Measurements from ENCODE around the gene CYBA. TPM values are rescaled to one million over a fixed set of nuclear protein-coding genes. Genes with fewer than 3 reads are reported as not detected.
A peak's percentile ranks its signal among the peaks of the same experiment; 100 is the strongest.

The CYBA gene
- total RNA-seq, result 144 and 250 TPM in 2 replicates

- Histone ChIP-seq H3K4me2 (ENCODE audit: insufficient read depth, low read length) (peak within 1 kb of the TSS; percentile 88), H4K20me1 (ENCODE audit: insufficient read depth, low read length) (peaks cover 13% of the 10 kb centered on the region), H3K4me3 (ENCODE audit: insufficient read depth, low read length) (peak within 1 kb of the TSS; percentile 85), H2AFZ (ENCODE audit: low read length) (peak within 1 kb of the TSS; percentile 72), H3K36me3 (ENCODE audit: insufficient read depth, low read length) (peaks cover 8% of the 10 kb centered on the region), H3K79me2 (ENCODE audit: insufficient read depth, low read length) (peaks cover 3% of the 10 kb centered on the region), H3K27me3 (ENCODE audit: insufficient read depth, low read length) (no peaks in the 10 kb centered on the region), H3K4me1 (ENCODE audit: insufficient read depth, low read length) (peaks cover 11% of the 10 kb centered on the region), H3K9me3 (ENCODE audit: low read depth, low read length) (no peaks in the 10 kb centered on the region), H3K27ac (ENCODE audit: low read depth, low read length) (peak within 1 kb of the TSS; percentile 12)
- peak; percentile 99 for DNase-seq (ENCODE audit: insufficient read length, low spot score, missing footprints)
- no peak for TF ChIP-seq CTCF (IDR thresholded peaks at IDR 0.05; ENCODE audit: extremely low read depth, low read depth, low read length)
Measured at GRCh38 chr16:88650749-88651275, at the start of gene CYBA. CYBA (minus strand) TSS chr16:88651053; CDS start chr16:88651013, 40 bp downstream.

- Histone ChIP-seq H3K4me1 (ENCODE audit: insufficient read depth, low read length) (peaks cover 18% of the 10 kb centered on the region), H4K20me1 (ENCODE audit: insufficient read depth, low read length) (peaks cover 5% of the 10 kb centered on the region), H3K9me3 (ENCODE audit: low read depth, low read length) (no peaks in the 10 kb centered on the region), H3K79me2 (ENCODE audit: insufficient read depth, low read length) (peaks cover 45% of the 10 kb centered on the region), H3K36me3 (ENCODE audit: insufficient read depth, low read length) (peaks cover 16% of the 10 kb centered on the region), H3K4me2 (ENCODE audit: insufficient read depth, low read length) (peak overlapping the region; percentile 75), H3K27me3 (ENCODE audit: insufficient read depth, low read length) (no peaks in the 10 kb centered on the region), H3K27ac (ENCODE audit: low read depth, low read length) (peak overlapping the region; percentile 79), H3K4me3 (ENCODE audit: insufficient read depth, low read length) (no peak overlapping the region), H2AFZ (ENCODE audit: low read length) (no peak overlapping the region)
- no peak for TF ChIP-seq CTCF (IDR thresholded peaks at IDR 0.05; ENCODE audit: extremely low read depth, low read depth, low read length)
- no peak for DNase-seq (ENCODE audit: insufficient read length, low spot score, missing footprints)
Measured at GRCh38 chr16:88700322-88700635, 49.4 kb upstream of the CYBA start.

- no peaks in the 10 kb centered on the region for H4K20me1 ChIP-seq (ENCODE audit: insufficient read depth, low read length)
- no peak for DNase-seq (ENCODE audit: insufficient read length, low spot score, missing footprints)
- H3K27ac ChIP-seq (ENCODE audit: low read depth, low read length), result no peak overlapping the region
- no peak overlapping the region for H3K4me3 ChIP-seq (ENCODE audit: insufficient read depth, low read length)
- peaks cover 16% of the 10 kb centered on the region for H3K36me3 ChIP-seq (ENCODE audit: insufficient read depth, low read length)
- TF ChIP-seq CTCF (IDR thresholded peaks at IDR 0.05; ENCODE audit: extremely low read depth, low read depth, low read length), result no peak
- no peaks in the 10 kb centered on the region for H3K9me3 ChIP-seq (ENCODE audit: low read depth, low read length)
- peaks cover 34% of the 10 kb centered on the region for H3K79me2 ChIP-seq (ENCODE audit: insufficient read depth, low read length)
- H3K4me2 ChIP-seq (ENCODE audit: insufficient read depth, low read length), result no peak overlapping the region
- peaks cover 12% of the 10 kb centered on the region for H3K4me1 ChIP-seq (ENCODE audit: insufficient read depth, low read length)
- no peaks in the 10 kb centered on the region for H3K27me3 ChIP-seq (ENCODE audit: insufficient read depth, low read length)
- H2AFZ ChIP-seq (ENCODE audit: low read length), result no peak overlapping the region
Measured at GRCh38 chr16:88699180-88699579, 48.3 kb upstream of the CYBA start.

- no peaks in the 10 kb centered on the region for H3K9me3 ChIP-seq (ENCODE audit: low read depth, low read length)
- H3K27ac ChIP-seq (ENCODE audit: low read depth, low read length), result no peak overlapping the region
- H3K4me1 ChIP-seq (ENCODE audit: insufficient read depth, low read length), result peaks cover 12% of the 10 kb centered on the region
- no peak for TF ChIP-seq CTCF (IDR thresholded peaks at IDR 0.05; ENCODE audit: extremely low read depth, low read depth, low read length)
- no peaks in the 10 kb centered on the region for H4K20me1 ChIP-seq (ENCODE audit: insufficient read depth, low read length)
- no peak for DNase-seq (ENCODE audit: insufficient read length, low spot score, missing footprints)
- H3K27me3 ChIP-seq (ENCODE audit: insufficient read depth, low read length), result no peaks in the 10 kb centered on the region
- no peak overlapping the region for H3K4me3 ChIP-seq (ENCODE audit: insufficient read depth, low read length)
- peaks cover 29% of the 10 kb centered on the region for H3K79me2 ChIP-seq (ENCODE audit: insufficient read depth, low read length)
- H3K4me2 ChIP-seq (ENCODE audit: insufficient read depth, low read length), result no peak overlapping the region
- peaks cover 16% of the 10 kb centered on the region for H3K36me3 ChIP-seq (ENCODE audit: insufficient read depth, low read length)
- no peak overlapping the region for H2AFZ ChIP-seq (ENCODE audit: low read length)
Measured at GRCh38 chr16:88698646-88699045, 47.8 kb upstream of the CYBA start.

Measured in osteoblast (primary cell).